GM12864 (cell line): ENCODE data around the gene TAS2R1.

Source experiments
- DNase-seq: peaks from one replicate; pipeline ENCODE4 v3.0.0-alpha.2; 2011; ENCODE audit warnings: low read depth
- H3K4me3 ChIP-seq: 2 replicates; pipeline ENCODE4 v1.5.1; 2011; ENCODE audit warnings: mild to moderate bottlenecking, low read depth, low read length, control low read depth
- TF ChIP-seq, protein P1 (sequence below): IDR thresholded peaks from 2 replicates; pipeline ENCODE4 v1.5.1; 2011; ENCODE audit warnings: low read depth, mild to moderate bottlenecking, moderate library complexity, low read length, control low read depth, inconsistent platforms; ENCODE audit errors: missing control alignments

The TAS2R1 gene

GRCh38 chr5:9644630-9645029, 14.5 kb upstream of the TAS2R1 start:
- no peak for DNase-seq
- H3K4me3 ChIP-seq = no peak overlapping the region
- TF ChIP-seq, protein P1, sequence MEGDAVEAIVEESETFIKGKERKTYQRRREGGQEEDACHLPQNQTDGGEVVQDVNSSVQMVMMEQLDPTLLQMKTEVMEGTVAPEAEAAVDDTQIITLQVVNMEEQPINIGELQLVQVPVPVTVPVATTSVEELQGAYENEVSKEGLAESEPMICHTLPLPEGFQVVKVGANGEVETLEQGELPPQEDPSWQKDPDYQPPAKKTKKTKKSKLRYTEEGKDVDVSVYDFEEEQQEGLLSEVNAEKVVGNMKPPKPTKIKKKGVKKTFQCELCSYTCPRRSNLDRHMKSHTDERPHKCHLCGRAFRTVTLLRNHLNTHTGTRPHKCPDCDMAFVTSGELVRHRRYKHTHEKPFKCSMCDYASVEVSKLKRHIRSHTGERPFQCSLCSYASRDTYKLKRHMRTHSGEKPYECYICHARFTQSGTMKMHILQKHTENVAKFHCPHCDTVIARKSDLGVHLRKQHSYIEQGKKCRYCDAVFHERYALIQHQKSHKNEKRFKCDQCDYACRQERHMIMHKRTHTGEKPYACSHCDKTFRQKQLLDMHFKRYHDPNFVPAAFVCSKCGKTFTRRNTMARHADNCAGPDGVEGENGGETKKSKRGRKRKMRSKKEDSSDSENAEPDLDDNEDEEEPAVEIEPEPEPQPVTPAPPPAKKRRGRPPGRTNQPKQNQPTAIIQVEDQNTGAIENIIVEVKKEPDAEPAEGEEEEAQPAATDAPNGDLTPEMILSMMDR = no peak

- no peak overlapping the region for H3K4me3 ChIP-seq
- TF ChIP-seq, protein P1 = no peak
- DNase-seq = no peak
Observed at GRCh38 chr5:9642621-9643020, 12.5 kb upstream of the TAS2R1 start.

DNA sequence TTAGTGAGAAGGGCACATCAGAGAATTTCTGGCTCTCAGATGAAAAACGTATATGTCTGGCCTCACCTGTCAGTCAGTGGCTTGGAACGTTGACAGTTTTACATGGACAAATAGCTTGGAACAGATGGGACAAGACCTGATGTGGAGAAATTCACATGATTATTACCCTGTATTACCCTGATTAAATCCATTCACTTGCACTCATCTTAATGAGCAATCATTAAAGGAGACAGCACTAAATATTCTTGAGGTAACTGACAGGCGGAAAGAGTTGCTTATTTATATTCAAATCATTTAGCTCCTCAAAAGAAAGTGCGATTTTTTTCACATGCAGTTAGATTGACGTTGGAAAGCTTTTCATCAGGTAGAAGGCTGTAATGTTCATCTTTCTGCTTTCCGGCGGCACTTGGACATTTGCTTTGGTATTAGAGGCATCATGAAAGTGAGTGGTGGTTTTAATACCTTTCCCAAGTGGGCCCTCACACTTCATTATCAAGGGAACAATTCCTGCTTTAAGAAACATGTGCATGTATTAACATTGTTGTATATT, 11.7 kb upstream of the TAS2R1 start:
- DNase-seq = no peak
- TF ChIP-seq, protein P1 = no peak
- H3K4me3 ChIP-seq = no peak overlapping the region

- TF ChIP-seq, protein P1 = no peak
- no peak for DNase-seq
- H3K4me3 ChIP-seq = no peak overlapping the region
Observed at GRCh38 chr5:9632495-9632894, 2.3 kb upstream of the TAS2R1 start.

DNA sequence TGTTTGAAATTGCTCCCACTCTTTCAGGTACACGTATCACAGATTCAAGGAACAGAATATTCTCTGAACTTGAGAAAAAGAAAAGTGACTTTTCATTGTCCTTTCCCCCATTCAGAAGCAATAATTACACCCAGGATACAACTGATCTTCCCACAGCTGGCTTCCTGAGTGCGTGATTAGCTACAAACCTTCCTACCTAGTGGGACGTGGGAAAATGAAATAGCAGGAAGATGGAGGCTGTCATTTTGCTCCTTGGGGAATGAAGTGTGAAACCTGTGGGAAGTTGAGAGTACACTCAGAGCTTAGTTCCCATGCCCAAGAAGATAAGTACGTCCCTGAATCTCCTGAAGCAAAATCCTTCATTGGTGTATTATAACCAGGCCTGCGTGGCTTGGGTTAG, 2.6 kb downstream of the TAS2R1 start:
- no peak for DNase-seq
- TF ChIP-seq, protein P1 = no peak
- no peak overlapping the region for H3K4me3 ChIP-seq

DNA sequence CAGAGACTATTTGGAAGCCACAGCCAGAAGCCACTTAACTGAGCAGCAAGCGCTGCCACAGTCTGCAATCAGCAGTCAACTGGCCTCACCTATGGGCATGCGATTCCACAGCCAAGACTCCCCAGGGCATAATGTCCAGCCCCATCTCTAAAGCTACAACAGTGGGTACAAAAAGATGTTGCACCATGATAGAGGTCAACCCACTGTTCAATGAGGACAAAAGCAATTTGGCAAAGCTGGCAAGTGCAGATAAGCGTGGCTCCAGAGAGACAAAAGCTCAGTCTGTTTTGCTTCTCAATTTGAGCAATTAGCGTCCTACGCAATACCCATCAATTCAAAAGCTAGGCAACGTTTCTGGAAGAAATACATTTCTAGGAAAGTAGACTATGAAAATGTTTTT, 3.2 kb downstream of the TAS2R1 start:
- TF ChIP-seq, protein P1 = no peak
- H3K4me3 ChIP-seq = no peak overlapping the region
- no peak for DNase-seq

- DNase-seq = no peak
- no peak overlapping the region for H3K4me3 ChIP-seq
- TF ChIP-seq, protein P1 = no peak
Observed at GRCh38 chr5:9625731-9626130, 4.4 kb downstream of the TAS2R1 start.
